Activated CD4-positive, CD25-positive, alpha-beta regulatory T cell treated with anti-CD3 and anti-CD28 coated beads, Interleukin-2, amount 50 U/mL, for 72 hours (primary cell): Measurements from ENCODE around the gene KCNJ15.
"Not testable (repeated sequence)": the region's sequence is repeated elsewhere in the genome, so short reads cannot be mapped to it uniquely, and the experiment has no call there.

ENCODE experiments used
- DNase-seq: peaks from one replicate; pipeline ENCODE4 v3.0.0; 2021

Gene KCNJ15

GRCh38 chr21:38244885-38245869 is 11.6 kb upstream of the KCNJ15 start:
- peak; percentile 31 for DNase-seq

GRCh38 chr21:38246511-38246910 is 10.3 kb upstream of the KCNJ15 start:
- no peak for DNase-seq

GRCh38 chr21:38247054-38247453 is 9.7 kb upstream of the KCNJ15 start:
- not testable (repeated sequence) for DNase-seq

GRCh38 chr21:38247738-38248510 is 8.9 kb upstream of the KCNJ15 start:
- no peak for DNase-seq

GRCh38 chr21:38249256-38249655 is 7.5 kb upstream of the KCNJ15 start:
- DNase-seq, result no peak

GRCh38 chr21:38249696-38250278 is 7.0 kb upstream of the KCNJ15 start:
- DNase-seq, result no peak

GRCh38 chr21:38250991-38251418 is 5.8 kb upstream of the KCNJ15 start:
- no peak for DNase-seq

GRCh38 chr21:38254970-38255369 is 1.8 kb upstream of the KCNJ15 start:
- DNase-seq, result no peak

GRCh38 chr21:38255571-38256117 is 1.1 kb upstream of the KCNJ15 start:
- no peak for DNase-seq

GRCh38 chr21:38257667-38258066 is 876 bp downstream of the KCNJ15 start:
- no peak for DNase-seq

- DNase-seq, result no peak
These were observed 2.0 kb downstream of the KCNJ15 start for GRCh38 chr21:38258521-38259485.

- DNase-seq, result no peak
These were observed 2.9 kb downstream of the KCNJ15 start for GRCh38 chr21:38259665-38260064.

GRCh38 chr21:38260426-38260825 is 3.6 kb downstream of the KCNJ15 start:
- DNase-seq, result no peak

GRCh38 chr21:38261851-38262250 is 5.1 kb downstream of the KCNJ15 start:
- DNase-seq, result no peak

- DNase-seq, result no peak
These were observed 6.7 kb downstream of the KCNJ15 start for GRCh38 chr21:38263493-38263892.

- DNase-seq, result no peak
These were observed 7.8 kb downstream of the KCNJ15 start for GRCh38 chr21:38264571-38264970.

GRCh38 chr21:38265166-38265565 is 8.4 kb downstream of the KCNJ15 start:
- DNase-seq, result no peak

GRCh38 chr21:38266732-38267131 is 9.9 kb downstream of the KCNJ15 start:
- no peak for DNase-seq

GRCh38 chr21:38267136-38267755 is 10.5 kb downstream of the KCNJ15 start:
- no peak for DNase-seq

- DNase-seq, result no peak
These were observed 11.4 kb downstream of the KCNJ15 start for GRCh38 chr21:38267991-38268863.
